Suprapubic skin (tissue), 4 donors: ENCODE data around the gene MORC4. TPM values are rescaled to one million over a fixed set of nuclear protein-coding genes. Genes with fewer than 3 reads are reported as not detected.
"Not testable (repeated sequence)": the region's sequence is repeated elsewhere in the genome, so short reads cannot be mapped to it uniquely, and the experiment has no call there.

ENCODE experiments used
- DNase-seq, 2 donors: peaks; one replicate each; pipeline ENCODE4 v3.0.0-alpha.2; 2019; ENCODE audit warnings: low spot score in 2 of 2
- H3K27ac ChIP-seq: fragments of 200-600 bp; sonication (generic); one replicate; pipeline ENCODE4 v1.5.1; 2019
- H3K27me3 ChIP-seq: fragments of 200-600 bp; sonication (generic); one replicate; pipeline ENCODE4 v1.5.1; 2019
- H3K36me3 ChIP-seq: fragments of 200-600 bp; sonication (generic); one replicate; pipeline ENCODE4 v1.5.1; 2019
- H3K4me1 ChIP-seq: fragments of 200-600 bp; sonication (generic); one replicate; pipeline ENCODE4 v1.5.1; 2019
- H3K4me3 ChIP-seq: fragments of 200-600 bp; sonication (generic); one replicate; pipeline ENCODE4 v1.5.1; 2019; ENCODE audit warnings: mild to moderate bottlenecking
- H3K9me3 ChIP-seq: fragments of 200-600 bp; sonication (generic); one replicate; pipeline ENCODE4 v1.5.1; 2019
- EP300 ChIP-seq: sonication (generic); formaldehyde crosslinking; IDR thresholded peaks from one replicate; pipeline ENCODE4 v1.6.1; 2017; ENCODE audit warnings: antibody characterized with exemption
- POLR2A ChIP-seq, 2 donors: fragments of 450-650 bp; IDR thresholded peaks; one replicate each; pipeline ENCODE4 v1.6.1; 2017; ENCODE audit warnings: antibody characterized with exemption in 2 of 2, mild to moderate bottlenecking in 2 of 2, moderate library complexity in 2 of 2
- POLR2AphosphoS5 ChIP-seq, 3 donors: sonication (generic); formaldehyde crosslinking; IDR thresholded peaks; one replicate each; pipeline ENCODE4 v1.6.1; 2017; ENCODE audit warnings: antibody characterized with exemption in 3 of 3
- WGBS: methylation state at CpG from one replicate; pipeline ENCODE4 v1.1.5; 2018; 5-methylcytosine and 5-hydroxymethylcytosine counted together
- total RNA-seq, 4 donors: library from RNA; depleted of rRNA; stranded (reverse); fragments of >200 nt; gene quantifications; one replicate each; pipeline ENCODE4 v1.1.0, GENCODE V29; 2016
- TF ChIP-seq, protein P1 (sequence below), 2 donors: fragments of 200-600 bp in 1 of 2; fragments of 450-650 bp in 1 of 2; sonication (generic) in 1 of 2; IDR thresholded peaks; one replicate each; pipeline ENCODE4 v1.5.1; 2016 to 2019; ENCODE audit warnings: antibody characterized with exemption in 2 of 2, mild to moderate bottlenecking in 1 of 2, moderate library complexity in 1 of 2

MORC4 gene
- total RNA-seq, 4 donors from 2014 or later = 17.4 to 33.2 (median 24.9) TPM

DNA sequence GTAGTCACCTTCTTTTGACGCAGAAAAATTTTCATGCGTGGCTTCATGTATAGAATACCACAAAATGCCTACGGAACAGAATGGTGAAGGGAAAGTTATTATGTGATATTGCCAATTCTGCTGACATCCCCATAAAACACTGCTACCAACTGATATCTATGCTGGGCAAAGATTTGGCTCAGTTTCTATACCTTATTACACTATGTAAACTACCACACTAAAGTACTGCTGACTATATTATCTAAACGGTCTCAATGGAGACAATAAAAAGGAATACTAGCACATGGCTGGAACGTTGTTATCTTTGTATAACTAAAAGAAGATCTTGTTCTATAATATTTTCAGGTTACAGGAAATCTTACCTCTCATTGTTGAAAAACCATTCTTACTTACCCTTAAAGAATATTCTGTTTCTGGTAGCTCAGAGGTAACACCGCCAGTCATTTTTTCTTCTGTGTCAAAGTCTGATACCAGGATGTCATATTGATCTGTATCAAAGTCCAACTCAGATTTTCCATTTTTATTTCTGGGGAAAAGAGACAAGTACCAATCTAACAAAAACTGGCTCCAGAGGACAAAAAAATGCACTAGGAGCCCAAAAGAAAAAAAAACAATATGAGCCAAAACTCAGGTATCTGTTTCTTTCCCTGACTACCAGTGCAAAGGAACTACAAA is 18.9 kb downstream of the MORC4 start:
- Histone ChIP-seq H3K27me3 (no peaks in the 10 kb centered on the region), H3K4me1 (no peaks in the 10 kb centered on the region), H3K36me3 (no peaks in the 10 kb centered on the region), H3K4me3 (no peak overlapping the region), H3K9me3 (no peaks in the 10 kb centered on the region), H3K27ac (no peak overlapping the region)
- WGBS = 75% methylated on average over 6 of the region's 6 CpGs
- DNase-seq = no peak
- TF ChIP-seq, protein P1, sequence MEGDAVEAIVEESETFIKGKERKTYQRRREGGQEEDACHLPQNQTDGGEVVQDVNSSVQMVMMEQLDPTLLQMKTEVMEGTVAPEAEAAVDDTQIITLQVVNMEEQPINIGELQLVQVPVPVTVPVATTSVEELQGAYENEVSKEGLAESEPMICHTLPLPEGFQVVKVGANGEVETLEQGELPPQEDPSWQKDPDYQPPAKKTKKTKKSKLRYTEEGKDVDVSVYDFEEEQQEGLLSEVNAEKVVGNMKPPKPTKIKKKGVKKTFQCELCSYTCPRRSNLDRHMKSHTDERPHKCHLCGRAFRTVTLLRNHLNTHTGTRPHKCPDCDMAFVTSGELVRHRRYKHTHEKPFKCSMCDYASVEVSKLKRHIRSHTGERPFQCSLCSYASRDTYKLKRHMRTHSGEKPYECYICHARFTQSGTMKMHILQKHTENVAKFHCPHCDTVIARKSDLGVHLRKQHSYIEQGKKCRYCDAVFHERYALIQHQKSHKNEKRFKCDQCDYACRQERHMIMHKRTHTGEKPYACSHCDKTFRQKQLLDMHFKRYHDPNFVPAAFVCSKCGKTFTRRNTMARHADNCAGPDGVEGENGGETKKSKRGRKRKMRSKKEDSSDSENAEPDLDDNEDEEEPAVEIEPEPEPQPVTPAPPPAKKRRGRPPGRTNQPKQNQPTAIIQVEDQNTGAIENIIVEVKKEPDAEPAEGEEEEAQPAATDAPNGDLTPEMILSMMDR (IDR thresholded peaks at IDR 0.05) = no peak
- TF ChIP-seq POLR2AphosphoS5 (IDR thresholded peaks at IDR 0.05) (no peak), POLR2A (IDR thresholded peaks at IDR 0.05) (no peak), EP300 (no peak)

DNA sequence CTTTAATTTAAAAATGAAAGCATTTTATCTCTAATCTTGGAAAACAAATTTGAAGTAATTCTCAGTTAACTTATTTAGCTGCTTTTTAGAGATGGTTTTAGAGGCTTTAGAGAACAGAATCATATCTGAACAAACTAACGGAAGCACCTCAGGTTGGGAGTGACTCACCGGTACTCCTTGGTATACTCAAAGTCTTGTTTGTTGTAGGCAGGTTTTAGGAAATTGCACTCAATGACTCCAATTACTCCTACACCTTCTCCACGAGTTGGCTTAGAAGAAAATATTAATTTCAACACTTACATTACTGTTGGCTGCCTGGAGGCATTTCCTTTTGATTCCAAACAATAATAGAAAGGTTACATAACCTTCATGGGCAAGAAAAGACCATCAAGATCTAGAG is 23.6 kb downstream of the MORC4 start:
- no peaks in the 10 kb centered on the region for H3K36me3 ChIP-seq
- H3K4me3 ChIP-seq = no peak overlapping the region
- no peak overlapping the region for H3K27ac ChIP-seq
- no peaks in the 10 kb centered on the region for H3K27me3 ChIP-seq
- no peaks in the 10 kb centered on the region for H3K9me3 ChIP-seq
- TF ChIP-seq, protein P1 (IDR thresholded peaks at IDR 0.05) = no peak
- no peaks in the 10 kb centered on the region for H3K4me1 ChIP-seq
- 62% methylated on average over 3 of the region's 3 CpGs for WGBS
- no peak for DNase-seq

DNA sequence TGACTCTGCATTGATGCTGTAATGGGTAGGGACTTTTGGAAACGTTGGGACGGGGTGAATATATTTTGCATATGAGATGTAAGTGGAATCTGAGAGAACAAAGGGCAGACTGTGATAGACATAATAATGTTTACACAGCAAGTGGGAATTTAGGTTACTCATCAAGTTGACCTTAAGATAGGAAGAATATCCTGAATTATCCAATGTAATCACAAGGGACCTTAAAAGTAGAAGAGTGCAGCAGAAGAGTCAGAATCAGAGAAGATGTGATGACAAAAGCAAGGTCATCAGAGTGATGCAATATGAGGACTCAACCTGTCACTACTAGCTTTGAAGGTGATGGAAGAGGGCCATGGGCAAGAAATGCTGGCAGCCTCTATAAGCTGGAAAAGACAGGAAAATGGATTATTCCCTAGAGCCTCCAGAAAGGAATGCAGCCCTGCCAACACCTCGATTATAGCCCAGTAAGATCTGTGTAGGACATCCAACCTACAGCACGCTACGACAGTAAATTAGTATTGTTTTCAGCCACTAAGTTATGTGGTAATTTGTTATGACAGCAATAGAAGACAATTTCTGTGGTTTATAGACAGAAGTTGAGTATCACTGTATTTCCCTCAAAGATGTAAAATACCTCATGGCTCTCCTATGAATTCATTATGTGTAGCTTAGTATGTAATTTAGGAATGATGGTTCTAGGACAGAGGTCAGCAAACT is 26.4 kb downstream of the MORC4 start:
- Histone ChIP-seq H3K4me1 (no peaks in the 10 kb centered on the region), H3K36me3 (no peaks in the 10 kb centered on the region), H3K4me3 (no peak overlapping the region), H3K27me3 (no peaks in the 10 kb centered on the region), H3K9me3 (no peaks in the 10 kb centered on the region), H3K27ac (no peak overlapping the region)
- DNase-seq = no peak
- TF ChIP-seq, protein P1 (IDR thresholded peaks at IDR 0.05) = no peak
- 51% methylated on average over 5 of the region's 5 CpGs for WGBS

- Histone ChIP-seq H3K27me3 (no peaks in the 10 kb centered on the region), H3K9me3 (no peaks in the 10 kb centered on the region), H3K36me3 (no peaks in the 10 kb centered on the region), H3K27ac (no peak overlapping the region), H3K4me1 (no peaks in the 10 kb centered on the region), H3K4me3 (no peak overlapping the region)
- no peak for TF ChIP-seq POLR2A (IDR thresholded peaks at IDR 0.05)
- no peak for TF ChIP-seq POLR2AphosphoS5 (IDR thresholded peaks at IDR 0.05)
- TF ChIP-seq EP300 = no peak
- TF ChIP-seq, protein P1 (IDR thresholded peaks at IDR 0.05) = no peak
- no peak for DNase-seq
Observed at GRCh38 chrX:106972896-106973295, 27.1 kb downstream of the MORC4 start.

DNA sequence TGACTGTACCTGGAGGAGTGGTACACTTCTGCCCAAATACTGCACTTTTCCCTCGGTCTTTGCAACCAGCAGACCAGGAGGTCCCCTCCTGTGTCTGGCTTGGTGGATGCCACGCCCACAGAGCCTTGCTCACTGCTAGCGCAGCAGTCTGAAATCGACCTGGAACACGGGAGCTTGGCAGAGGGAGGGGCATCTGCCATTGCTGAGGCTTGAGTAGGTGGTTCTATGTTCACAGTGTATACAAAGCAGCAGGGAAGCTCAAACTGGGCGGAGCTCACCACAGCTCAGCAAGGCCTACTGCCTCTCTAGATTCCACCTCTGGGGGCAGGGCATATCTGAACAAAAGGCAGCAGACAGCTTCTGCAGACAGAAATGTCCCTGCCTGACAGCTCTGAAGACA is 33.5 kb downstream of the MORC4 start:
- DNase-seq, H3K4me1 ChIP-seq, H3K4me3 ChIP-seq, H3K27me3 ChIP-seq, H3K36me3 ChIP-seq, H3K9me3 ChIP-seq, H3K27ac ChIP-seq: not testable (repeated sequence)
- 61% methylated on average over 3 of the region's 6 CpGs for WGBS

DNA sequence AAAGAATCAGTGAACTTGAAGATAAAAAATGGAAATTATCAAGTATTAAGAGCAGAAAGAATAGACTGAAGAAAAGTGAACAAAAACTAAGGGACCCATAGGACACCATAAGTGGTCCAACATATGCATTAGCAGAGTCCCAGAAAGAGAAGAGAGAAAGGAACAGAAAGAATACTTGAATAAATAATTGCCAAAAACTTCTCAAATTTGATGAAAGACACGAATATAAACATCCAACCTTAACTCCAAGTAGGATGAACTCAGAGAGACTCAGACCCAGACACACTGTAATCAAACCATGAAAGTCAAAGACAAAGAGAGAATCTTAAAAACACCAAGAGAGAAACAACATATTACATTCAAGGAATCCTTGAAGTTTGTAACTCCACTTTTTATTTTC is 35.7 kb downstream of the MORC4 start:
- no peaks in the 10 kb centered on the region for H3K9me3 ChIP-seq
- WGBS = 51% methylated on average over 1 of the region's 1 CpG
- no peak overlapping the region for H3K4me3 ChIP-seq
- no peak for DNase-seq
- H3K36me3 ChIP-seq = peaks cover 9% of the 10 kb centered on the region
- no peak for TF ChIP-seq POLR2AphosphoS5 (IDR thresholded peaks at IDR 0.05)
- TF ChIP-seq, protein P1 (IDR thresholded peaks at IDR 0.05) = no peak
- TF ChIP-seq EP300 = no peak
- no peak for TF ChIP-seq POLR2A (IDR thresholded peaks at IDR 0.05)
- H3K4me1 ChIP-seq = no peaks in the 10 kb centered on the region
- no peak overlapping the region for H3K27ac ChIP-seq
- H3K27me3 ChIP-seq = no peaks in the 10 kb centered on the region
